AG09319 (cell line): ENCODE data around the gene USP11.
A peak's percentile ranks its signal among the peaks of the same experiment; 100 is the strongest.

ENCODE experiments used
- DNase-seq: peaks from one replicate; pipeline ENCODE4 v3.0.0-alpha.2; 2010; ENCODE audit warnings: low read depth; ENCODE audit errors: extremely low read depth
- TF ChIP-seq, protein P1 (sequence below): IDR thresholded peaks from 2 replicates; pipeline ENCODE4 v1.5.1; 2011; ENCODE audit warnings: low read depth, mild to moderate bottlenecking, inconsistent platforms, low read length, moderate library complexity

Gene USP11

DNA sequence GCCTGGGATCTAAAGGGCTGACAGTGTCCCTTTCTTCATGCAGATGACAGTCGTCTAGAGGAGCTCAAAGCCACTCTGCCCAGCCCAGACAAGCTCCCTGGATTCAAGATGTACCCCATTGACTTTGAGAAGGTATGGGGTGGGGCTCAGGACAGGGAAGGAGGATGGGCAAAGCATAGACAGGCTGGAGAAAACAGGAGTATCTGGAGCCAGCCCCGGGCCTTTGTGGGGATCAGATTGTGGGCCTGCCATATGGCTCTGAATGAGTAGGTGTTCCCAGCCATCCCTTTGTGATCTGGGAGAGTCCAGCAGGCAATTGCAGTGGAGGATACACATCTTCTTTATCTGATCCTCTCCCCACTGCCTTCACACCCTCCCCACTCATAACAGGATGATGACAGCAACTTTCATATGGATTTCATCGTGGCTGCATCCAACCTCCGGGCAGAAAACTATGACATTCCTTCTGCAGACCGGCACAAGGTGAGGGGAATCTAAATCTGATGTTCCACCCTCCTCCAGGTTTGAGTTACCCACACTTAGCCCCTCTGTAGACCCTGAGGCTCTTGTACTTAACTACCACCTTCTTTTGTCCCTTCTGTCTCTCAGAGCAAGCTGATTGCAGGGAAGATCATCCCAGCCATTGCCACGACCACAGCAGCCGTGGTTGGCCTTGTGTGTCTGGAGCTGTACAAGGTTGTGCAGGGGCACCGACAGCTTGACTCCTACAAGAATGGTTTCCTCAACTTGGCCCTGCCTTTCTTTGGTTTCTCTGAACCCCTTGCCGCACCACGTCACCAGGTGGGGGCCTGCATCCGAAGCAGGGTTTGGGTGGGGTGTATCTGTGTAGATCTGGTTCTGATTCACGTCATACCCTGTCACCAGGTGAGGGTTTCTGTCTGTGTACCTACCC, 20.2 kb upstream of the USP11 start:
- DNase-seq = no peak
- TF ChIP-seq, protein P1, sequence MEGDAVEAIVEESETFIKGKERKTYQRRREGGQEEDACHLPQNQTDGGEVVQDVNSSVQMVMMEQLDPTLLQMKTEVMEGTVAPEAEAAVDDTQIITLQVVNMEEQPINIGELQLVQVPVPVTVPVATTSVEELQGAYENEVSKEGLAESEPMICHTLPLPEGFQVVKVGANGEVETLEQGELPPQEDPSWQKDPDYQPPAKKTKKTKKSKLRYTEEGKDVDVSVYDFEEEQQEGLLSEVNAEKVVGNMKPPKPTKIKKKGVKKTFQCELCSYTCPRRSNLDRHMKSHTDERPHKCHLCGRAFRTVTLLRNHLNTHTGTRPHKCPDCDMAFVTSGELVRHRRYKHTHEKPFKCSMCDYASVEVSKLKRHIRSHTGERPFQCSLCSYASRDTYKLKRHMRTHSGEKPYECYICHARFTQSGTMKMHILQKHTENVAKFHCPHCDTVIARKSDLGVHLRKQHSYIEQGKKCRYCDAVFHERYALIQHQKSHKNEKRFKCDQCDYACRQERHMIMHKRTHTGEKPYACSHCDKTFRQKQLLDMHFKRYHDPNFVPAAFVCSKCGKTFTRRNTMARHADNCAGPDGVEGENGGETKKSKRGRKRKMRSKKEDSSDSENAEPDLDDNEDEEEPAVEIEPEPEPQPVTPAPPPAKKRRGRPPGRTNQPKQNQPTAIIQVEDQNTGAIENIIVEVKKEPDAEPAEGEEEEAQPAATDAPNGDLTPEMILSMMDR = no peak

DNA sequence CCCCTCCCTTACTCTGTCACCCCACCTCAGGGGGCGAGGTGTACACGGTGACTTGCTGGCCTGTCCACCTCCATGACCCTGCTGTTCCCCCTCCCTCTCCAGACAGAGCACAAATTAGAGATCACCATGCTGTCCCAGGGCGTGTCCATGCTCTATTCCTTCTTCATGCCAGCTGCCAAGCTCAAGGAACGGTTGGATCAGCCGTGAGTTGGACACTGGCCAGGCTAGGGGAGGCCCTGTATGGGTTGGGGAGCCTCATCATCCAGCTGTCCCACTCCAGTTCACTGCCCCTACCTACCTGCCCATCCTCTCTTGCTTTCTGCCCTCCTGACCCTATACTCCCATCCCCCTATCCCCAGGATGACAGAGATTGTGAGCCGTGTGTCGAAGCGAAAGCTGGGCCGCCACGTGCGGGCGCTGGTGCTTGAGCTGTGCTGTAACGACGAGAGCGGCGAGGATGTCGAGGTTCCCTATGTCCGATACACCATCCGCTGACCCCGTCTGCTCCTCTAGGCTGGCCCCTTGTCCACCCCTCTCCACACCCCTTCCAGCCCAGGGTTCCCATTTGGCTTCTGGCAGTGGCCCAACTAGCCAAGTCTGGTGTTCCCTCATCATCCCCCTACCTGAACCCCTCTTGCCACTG, 18.3 kb upstream of the USP11 start:
- TF ChIP-seq, protein P1 = no peak
- no peak for DNase-seq

DNA sequence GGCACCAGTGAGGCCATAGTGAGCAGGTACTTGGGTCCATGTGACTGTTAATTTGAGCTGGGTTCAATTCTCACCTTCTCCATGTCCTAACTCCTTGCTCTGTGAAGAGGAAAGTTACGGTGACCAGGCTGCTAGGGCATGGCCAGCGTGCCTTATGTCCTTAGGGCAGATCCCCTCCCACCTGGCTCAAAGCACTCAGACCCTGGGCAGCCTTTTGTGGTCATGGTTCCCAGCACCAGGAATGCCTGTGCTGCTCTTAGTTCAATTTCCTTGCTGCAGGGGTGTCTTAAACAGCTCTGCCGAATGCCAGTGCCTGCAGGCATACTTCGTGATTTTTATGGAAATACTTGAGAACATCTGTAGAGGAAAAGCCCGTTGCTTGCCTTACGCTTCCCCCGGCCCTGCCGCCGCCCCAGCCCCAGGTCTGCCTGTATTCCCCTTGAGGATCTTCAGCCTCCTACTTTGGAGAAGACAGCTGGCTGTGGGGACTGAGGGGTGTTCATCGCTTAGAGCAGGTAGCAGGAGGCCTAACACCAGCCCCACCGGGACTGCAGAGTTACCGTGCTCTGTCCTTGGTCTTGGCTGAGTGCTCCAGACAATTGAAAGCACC, 17.4 kb upstream of the USP11 start:
- TF ChIP-seq, protein P1 = no peak
- DNase-seq = no peak

DNA sequence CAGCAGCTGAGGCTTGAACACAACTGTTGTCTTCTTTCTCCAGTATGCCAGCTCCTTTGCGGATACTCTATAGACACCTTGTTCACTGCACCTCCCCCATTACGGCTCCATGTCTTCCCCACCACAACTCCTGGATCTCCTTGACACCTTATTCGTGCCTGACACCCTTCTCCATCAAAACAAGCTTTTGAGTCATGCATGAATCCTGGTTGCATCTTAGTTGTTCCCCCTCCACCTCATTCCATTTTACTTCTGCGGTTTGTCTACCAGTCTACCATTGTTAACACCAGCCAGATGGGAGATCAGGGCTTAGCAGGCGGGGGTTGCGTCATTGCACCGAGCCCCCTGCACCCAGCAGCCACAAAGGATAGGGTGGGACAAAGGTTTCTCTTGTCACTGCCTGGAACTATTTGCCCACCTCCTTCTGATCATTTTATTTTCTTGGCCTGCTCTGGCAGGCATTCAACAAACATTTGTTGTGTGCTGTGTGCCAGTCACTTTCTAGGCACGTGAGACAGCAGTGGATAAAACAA, 16.4 kb upstream of the USP11 start:
- TF ChIP-seq, protein P1 = no peak

DNA sequence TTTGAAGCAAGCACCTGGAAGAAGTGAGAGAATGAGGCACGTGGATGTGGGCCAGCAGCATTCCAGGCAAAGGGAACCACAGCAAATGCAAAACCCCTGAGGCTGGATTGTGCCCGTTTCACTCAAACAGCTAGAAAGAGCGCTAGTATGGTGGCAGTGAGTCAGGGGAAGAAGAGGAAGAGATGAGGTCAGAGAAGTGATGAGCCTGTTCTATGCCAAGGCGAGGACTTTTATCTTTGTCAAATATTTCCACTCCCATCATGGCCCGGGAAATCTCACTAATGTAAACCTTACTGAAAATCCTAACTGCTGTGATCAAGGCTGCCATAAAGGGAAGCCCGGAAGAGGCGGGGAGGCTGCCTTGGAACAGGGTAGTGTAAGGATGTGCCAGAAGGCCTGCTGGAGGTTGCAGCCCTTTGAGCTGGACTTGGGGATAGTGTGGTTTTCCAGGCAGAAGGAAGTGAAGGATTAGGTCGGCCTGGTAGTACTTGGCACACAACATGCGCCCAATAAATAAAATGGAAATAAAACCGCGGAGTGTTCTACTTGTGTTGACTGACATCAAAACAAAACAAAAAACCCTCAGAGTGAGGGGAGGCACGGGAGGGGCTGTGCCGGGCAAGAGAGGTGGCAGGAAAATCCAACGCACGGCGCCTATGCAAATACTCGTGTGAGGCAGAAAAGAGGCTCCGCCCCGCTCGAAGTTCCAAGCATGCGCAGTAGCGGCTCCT, 15.5 kb upstream of the USP11 start:
- TF ChIP-seq, protein P1 = no peak
- DNase-seq = no peak

More for the DNA sequence above, 16.4 kb upstream of the USP11 start:
- no peak for DNase-seq

DNA sequence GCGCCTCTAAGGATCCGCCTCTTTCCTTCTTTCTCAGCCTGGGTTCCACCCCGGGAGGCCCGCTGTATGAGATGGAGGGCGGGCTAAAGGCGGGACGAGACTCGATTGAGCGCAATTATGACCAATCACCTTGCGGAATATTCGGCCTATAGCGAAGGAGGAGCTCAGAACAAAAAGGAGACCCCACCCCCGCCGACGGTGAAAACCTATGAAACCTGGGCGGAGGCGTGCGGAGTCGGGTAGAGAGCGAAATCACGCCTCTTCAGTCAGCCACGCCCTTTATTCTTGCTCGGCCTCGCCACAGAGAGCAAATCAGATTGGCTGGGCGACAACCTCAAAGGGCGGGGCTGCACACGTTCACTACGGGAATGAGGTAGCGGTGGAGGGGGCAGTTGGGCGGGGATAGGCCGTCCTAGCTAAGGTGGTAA, 14.9 kb upstream of the USP11 start:
- DNase-seq = peak; percentile 98
- TF ChIP-seq, protein P1 = no peak
